Uterus (tissue), 2 donors: ENCODE measurements around the gene OSBPL2.

Experiments used
- POLR2A ChIP-seq, 2 donors: fragments of 450-650 bp; IDR thresholded peaks; one replicate each; pipeline ENCODE4 v1.6.1; 2016; ENCODE audit warnings: antibody characterized with exemption in 2 of 2, mild to moderate bottlenecking in 1 of 2, moderate library complexity in 1 of 2
- TF ChIP-seq, protein P1 (sequence below), 4 experiments: fragments of 200-600 bp in 2 of 4; fragments of 450-650 bp in 2 of 4; sonication (generic) in 2 of 4; IDR thresholded peaks; one replicate each; pipeline ENCODE4 v1.5.1; 2016 to 2019; ENCODE audit warnings: antibody characterized with exemption in 4 of 4, mild to moderate bottlenecking in 2 of 4, moderate library complexity in 1 of 4

DNA sequence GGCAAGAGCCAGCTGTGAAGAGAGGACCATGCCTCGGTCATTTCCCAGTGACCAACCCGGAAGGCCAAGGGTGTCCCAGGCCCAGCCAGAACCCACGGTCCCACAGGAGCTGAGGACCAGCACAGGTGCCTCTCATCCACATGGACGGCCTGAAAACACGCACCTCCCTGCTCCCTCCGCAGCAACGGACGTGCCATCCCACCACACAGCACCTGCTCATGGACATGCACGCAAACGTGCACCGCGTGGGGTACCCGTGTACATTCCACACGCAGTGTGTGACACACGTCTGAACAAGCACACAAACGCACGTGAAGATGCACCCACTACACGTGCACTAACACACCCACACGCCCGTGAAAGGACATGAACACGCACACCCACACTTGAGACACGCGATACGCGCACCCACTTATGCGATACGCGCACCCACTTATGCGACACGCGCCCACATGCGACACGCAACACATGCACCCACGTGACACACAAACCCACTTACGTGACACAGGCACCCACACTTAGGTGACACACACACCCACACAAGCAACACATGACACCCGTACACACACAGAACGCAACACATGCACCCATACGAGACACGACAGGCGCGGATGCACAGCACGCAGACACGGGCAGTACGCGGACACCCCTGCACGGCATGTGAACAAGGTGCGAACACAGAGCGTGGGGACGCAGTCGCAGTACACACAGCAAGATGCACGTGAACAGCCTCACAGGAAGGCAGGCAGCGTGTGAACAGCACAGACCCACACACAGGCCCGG, 98.6 kb downstream of the OSBPL2 start:
- TF ChIP-seq, protein P1, sequence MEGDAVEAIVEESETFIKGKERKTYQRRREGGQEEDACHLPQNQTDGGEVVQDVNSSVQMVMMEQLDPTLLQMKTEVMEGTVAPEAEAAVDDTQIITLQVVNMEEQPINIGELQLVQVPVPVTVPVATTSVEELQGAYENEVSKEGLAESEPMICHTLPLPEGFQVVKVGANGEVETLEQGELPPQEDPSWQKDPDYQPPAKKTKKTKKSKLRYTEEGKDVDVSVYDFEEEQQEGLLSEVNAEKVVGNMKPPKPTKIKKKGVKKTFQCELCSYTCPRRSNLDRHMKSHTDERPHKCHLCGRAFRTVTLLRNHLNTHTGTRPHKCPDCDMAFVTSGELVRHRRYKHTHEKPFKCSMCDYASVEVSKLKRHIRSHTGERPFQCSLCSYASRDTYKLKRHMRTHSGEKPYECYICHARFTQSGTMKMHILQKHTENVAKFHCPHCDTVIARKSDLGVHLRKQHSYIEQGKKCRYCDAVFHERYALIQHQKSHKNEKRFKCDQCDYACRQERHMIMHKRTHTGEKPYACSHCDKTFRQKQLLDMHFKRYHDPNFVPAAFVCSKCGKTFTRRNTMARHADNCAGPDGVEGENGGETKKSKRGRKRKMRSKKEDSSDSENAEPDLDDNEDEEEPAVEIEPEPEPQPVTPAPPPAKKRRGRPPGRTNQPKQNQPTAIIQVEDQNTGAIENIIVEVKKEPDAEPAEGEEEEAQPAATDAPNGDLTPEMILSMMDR (IDR thresholded peaks at IDR 0.05), result no peak
- no peak for TF ChIP-seq POLR2A (IDR thresholded peaks at IDR 0.05)
